HK-2 (cell line): ENCODE data around the gene MARCO.
"Not testable (repeated sequence)": the region's sequence is repeated elsewhere in the genome, so short reads cannot be mapped to it uniquely, and the experiment has no call there.

Experiments used
- DNase-seq: peaks from one replicate; pipeline ENCODE4 v3.0.0-alpha.2; 2018; ENCODE audit not compliant: unreplicated experiment

MARCO gene

DNA sequence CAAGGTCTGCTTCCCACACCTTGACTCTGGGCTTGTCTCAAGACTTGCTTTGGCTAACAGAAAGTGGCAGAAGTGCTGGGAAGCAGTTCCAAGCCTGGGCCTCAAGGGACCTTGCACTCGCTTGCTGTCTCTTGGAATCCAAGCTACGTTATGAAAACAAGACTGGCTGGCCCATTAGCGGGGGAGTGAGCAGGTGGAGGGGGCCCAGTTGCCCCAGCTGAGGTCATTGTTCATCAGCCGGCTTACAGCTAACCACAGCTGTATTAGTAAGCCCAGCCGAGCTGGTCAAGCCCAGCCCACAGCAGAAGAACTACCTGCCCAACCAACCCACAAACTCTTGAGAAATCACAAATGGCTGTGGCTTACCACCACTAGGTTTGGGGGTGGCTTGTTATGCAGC lies 63.1 kb downstream of the MARCO start:
- no peak for DNase-seq

DNA sequence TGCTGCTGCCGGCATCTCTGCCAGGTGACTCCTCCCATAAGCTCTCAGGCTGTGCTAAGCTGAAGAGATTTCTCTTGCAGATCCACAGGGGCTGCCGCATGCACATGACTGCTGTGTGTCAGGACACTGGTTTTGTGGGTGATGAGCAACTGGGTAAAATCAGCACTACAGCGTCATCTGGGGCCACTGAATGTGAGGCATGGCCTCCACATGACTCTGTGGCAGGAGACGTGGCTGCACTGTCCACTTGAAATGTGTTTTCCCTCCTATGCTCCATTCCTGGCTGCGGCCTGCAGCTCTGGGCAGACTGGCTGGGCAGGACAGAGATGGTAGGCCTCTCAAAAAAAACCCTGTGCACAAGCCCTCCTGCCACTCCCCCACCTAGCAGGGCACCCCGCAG lies 63.6 kb downstream of the MARCO start:
- DNase-seq = no peak

DNA sequence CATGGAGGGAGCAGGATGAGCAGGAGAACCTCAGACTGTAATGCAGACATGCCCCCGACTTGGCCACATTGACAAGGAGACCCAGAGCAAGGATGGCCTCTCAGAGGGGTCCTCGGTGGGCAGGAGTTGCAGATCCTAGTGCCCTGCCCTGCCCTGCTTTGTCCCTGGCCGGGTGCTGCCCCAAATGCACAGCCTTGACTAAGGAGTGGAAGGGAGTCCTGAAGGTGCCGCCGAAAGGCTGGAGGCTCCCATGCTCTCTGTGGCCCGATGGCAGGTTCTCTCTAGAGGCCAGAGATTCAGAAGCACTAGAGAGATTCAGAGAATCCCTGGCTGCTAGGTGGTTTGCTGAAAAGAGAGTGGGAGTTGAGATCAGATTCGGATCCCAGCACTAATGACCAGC lies 64.4 kb downstream of the MARCO start:
- DNase-seq = no peak

DNA sequence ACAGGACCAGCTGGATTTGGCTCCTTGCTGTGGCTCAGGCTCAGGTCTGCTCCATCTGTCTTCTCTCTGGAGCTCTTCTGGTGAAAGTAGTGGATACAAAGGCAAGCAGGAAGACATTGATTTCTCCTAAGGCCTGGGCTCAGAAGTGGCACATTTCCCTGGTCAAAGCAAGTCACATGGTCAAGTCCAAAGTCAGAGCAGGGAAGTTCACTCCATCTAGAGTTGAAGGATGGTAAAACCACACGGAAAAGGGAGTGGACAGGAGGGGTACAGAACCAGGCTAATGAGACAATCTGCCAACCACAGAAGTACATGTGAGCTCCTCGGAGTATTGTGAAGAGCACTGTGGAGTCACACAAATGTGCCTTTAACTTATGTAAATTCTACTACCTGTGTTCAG lies 66.1 kb downstream of the MARCO start:
- DNase-seq = no peak

DNA sequence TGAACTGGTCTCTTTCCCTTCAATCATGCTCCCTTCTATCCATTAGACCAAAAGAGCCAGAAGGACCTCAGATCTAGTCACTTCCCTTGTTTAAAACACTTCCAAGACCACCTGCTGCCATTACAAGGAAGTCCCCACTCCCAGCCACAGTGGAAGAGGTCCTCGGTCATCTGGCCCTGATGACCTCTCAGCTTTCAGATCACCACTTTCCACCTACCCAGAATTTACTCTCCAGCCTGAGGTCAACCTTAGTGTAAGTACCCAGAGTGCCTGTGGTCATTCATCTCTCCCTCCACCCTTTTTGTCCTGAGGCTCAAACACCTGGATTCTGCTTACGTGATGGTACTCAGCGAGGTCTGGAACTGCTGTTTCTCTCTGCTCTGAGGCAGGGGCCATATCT lies 67.1 kb downstream of the MARCO start:
- no peak for DNase-seq

- DNase-seq = no peak
Measured at GRCh38 chr2:119010336-119010735, 68.3 kb downstream of the MARCO start.

DNA sequence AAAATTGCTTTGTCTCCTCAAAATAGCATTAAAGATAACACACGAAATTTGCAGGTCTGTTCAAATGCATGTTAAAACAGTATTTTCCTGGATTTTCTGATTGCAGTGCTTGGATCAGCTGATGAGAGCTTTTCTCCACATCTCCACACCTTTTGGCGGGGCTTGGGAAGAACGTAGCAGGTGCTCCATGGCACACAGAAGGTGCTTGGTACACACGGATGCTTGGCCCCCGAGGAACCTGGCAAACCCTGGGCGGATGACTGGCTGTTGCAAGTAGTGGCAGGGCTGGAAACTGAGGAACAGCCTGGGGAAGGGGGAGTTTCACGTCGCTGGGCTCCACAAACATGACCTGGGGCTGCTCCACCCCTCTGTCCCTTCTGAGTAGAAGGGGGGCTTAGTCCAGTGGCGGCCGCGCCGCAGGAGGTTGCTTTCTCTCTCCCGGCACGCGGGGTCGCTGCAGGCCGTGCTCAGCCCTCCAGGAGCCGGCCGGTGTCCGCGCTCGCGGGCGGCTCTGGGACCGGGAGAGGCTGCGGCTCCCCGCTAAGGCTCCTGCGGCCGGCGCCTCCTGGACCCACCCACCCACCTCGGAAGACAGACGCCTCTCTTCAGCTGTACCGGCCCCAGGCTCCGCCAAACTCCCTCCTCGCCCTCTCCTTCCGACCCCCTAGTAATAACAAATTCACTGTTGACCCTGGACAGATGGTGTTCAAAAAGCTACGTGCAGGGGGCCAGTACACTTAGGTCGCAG lies 69.3 kb downstream of the MARCO start:
- DNase-seq = peak; percentile 41

GRCh38 chr2:119011910-119012209 lies 69.9 kb downstream of the MARCO start:
- DNase-seq = no peak

- no peak for DNase-seq
Measured at GRCh38 chr2:119012345-119013301, 70.6 kb downstream of the MARCO start.

DNA sequence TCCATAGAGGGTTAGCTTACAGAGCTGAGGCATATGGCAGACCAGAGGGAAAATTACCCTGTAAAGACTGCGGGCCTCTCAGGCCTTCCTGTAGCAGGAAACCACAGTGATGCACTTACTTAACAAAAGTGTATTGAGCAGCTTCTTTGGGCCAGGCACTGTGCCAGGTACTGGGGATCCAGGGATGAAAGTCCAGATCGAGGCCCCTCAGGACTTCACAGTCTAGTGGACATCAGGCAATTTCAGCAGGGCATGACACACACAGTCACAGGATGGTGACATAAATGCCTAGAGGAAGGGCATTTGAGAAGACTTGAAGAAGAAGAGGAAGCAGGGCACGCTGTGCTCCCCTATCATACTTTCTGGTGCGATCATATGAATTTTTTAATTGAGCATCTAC lies 71.7 kb downstream of the MARCO start:
- no peak for DNase-seq

DNA sequence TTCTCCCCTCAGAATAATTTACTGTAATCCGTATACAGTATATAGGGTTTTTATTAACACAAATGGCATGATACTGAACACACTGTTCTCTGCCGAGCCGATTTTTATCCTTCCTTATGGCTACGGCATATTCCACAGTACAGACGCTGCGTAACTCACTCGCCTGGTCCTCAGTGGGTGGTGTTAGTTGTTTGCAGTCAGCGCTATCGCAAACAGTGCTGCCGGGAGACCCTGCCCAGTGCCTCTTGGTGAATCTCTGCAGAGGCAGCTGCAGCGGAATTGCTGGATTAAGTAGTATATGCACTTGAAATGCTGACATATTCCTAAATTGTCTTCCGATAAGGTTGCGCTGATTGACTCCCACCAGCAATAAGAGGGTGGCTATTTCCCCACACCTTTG lies 73.9 kb downstream of the MARCO start:
- no peak for DNase-seq

- no peak for DNase-seq
Measured at GRCh38 chr2:119019521-119019920, 77.5 kb downstream of the MARCO start.

DNA sequence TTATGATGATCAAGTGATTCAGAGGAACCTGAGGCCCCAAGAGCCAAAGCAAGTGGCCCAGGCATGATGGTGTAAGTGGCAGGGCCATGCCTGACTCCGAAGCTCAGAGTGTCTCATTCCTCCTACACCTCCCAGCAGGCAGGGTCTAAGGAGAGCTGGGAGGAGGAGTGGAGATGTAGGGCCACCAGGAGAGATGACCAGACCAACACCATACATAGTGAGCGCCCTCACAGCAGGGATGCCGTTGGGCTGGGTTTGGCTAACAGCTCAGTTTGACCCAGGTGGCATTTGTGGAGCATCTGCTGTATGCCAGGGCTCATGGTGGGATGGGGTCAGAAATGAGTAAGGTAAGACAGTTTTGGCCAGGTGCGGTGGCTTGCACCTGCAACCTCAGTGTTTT lies 80.7 kb downstream of the MARCO start:
- no peak for DNase-seq

DNA sequence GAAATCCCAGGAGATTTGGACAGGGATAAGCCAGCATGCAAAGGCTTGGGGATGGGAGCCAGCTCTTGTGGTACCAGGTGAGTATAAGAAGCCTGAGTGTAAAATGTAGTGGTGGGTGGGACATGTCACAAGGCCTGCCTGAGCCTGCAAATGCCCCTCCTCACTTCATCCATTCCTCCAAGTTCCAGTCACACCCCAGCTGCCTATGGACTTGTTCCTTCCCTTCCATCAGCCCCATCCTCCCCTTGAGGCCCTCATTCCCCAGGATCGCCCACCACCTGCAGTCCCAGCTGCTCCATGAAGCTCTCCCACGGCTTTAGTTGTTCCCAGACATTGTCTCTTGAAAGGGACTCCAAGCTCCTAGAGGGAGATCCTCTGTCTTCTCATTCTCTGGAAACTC lies 81.5 kb downstream of the MARCO start:
- no peak for DNase-seq

GRCh38 chr2:119024152-119024551 lies 82.2 kb downstream of the MARCO start:
- DNase-seq = no peak

DNA sequence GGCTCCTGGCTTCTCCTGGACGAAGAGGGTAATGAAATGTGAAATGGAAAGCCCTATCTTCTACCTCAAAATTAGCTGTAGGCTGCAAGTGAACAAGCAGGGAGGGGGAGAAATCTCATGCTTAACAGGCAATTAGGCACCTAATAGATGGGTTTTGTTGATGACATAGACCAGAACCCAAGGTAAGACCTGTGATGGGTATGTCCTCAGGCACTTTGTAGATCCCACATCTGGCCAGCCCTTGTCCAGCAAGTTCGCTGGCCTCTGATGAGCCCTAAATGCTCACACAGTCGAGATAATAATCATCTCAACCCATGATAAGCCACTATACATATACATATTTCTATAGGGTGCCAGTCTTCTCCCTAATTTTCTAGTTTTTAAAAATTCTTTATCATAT lies 82.6 kb downstream of the MARCO start:
- DNase-seq = no peak

- DNase-seq = no peak
Measured at GRCh38 chr2:119025013-119025412, 83.0 kb downstream of the MARCO start.

DNA sequence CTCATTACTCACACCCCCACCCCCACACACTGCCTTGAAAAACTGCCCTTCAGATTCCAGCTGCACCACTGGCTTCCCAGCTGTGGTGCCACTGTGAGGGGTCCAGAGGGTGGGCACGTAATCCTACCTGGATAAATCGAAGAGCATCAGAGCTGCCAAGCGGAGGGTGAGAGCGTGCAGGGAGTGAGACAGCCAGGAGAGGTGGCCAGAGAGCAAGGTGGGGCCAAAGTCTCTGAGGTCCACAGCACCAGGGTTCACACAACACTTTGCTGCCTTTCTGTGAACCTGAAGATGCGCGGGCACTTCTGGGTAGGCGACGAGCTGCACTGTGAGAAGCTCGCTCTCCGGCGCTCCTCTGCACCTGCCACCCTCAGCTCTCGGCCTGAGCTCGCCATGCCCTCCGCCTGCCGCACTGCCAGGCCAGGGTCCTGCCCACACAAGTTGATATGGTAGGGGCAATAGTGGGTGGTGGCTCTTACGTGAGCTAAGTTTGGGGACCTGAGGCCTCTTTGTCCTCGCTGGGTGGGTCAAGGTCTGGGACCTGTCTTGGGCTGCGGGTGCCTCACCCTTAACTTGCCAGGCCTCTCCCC lies 83.9 kb downstream of the MARCO start:
- DNase-seq = no peak

GRCh38 chr2:119026890-119027289 lies 84.9 kb downstream of the MARCO start:
- no peak for DNase-seq

DNA sequence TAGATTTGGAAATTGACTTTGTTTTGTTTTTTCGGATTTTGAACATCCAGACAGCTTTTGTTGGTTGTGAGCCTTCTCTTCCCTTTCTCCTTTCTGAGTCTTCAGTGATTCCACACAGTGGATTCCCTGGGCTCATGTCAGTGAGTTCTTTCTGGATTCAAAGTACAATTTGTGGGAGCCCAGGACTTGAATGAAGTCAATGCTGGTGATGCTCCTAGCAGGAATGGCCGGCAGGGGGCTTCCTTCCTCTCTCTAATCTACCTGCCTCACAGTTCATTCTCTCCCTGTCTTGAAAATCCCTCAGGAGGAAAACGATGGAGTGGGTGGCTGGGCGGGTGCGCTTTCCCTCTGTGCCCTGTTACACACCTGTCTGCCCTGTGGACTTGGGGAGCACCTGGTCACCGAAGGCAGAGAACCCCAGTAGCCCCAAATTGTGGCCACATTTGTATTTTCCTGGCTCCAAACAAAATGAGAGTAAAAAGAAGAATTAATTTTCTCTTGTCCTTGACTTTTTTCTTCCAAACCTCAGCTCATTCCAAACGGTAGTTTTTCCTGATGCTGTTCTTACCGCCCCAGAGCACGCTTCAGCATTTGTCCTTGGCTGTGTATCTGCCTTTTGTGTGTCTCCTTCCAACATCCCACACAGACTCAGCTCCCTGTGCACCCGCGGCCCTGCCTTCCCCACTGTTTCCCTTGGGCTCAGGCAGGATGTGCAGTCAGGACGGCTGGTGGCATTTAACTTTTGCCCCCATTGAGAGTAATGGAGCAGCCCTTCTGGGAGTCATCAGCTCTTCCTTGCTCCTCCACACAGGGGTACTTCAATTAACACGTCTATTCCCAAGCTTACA lies 86.6 kb downstream of the MARCO start:
- peak; percentile 48 for DNase-seq

DNA sequence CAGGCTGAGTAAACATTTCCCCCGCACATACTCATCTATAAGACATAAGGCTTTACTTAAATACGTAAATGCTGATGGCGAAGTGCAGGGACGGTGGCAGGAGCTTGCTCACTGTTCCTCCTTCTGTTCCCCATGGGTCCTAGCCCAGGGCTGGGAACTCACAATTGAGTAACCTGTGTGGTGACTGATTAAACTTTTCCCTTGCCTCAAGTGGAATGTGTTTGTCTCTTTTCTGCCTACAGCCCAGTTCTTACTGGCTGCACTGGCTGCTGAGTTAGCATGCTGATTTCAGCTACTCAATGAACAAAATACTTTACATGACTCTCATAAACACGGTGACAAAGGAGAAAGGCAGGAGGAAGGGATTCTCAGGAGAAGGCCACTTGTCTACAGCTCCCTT lies 87.3 kb downstream of the MARCO start:
- DNase-seq = no peak

DNA sequence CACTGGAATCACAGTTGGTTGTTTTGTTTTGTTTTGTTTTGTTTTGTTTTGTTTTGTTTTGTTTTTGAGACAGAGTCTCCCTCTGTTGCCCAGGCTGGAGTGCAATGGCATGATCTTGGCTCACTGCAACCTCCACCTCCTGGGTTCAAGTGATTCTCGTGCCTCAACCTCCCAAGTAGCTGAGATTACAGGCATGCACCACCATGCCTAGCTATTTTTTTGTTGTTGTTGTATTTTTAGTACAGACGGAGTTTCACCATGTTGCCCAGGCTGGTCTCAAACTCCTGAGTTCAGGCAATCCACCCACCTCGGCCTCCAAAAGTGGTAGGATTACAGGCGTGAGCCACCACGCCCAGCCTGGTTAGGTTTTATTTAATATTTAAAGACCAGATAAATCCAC lies 95.9 kb downstream of the MARCO start:
- DNase-seq = not testable (repeated sequence)
